A673 (cell line): ENCODE measurements around the gene CTSZ.

Source experiments
- EZH2 ChIP-seq: fragments of 200-600 bp; sonication (generic); IDR thresholded peaks from 2 replicates; pipeline ENCODE4 v1.6.1; 2017; ENCODE audit warnings: borderline replicate concordance, low read depth, mild to moderate bottlenecking, mixed read lengths, antibody characterized with exemption, low read length; ENCODE audit not compliant: poor library complexity, severe bottlenecking
- TF ChIP-seq, protein P1 (sequence below): fragments of 300-800, 200-600 bp; sonication (generic); conservative IDR thresholded peaks from 2 replicates; pipeline ENCODE4 v1.5.1; 2017; ENCODE audit warnings: low read depth, mild to moderate bottlenecking, antibody characterized with exemption, low read length, moderate library complexity, mixed read lengths

DNA sequence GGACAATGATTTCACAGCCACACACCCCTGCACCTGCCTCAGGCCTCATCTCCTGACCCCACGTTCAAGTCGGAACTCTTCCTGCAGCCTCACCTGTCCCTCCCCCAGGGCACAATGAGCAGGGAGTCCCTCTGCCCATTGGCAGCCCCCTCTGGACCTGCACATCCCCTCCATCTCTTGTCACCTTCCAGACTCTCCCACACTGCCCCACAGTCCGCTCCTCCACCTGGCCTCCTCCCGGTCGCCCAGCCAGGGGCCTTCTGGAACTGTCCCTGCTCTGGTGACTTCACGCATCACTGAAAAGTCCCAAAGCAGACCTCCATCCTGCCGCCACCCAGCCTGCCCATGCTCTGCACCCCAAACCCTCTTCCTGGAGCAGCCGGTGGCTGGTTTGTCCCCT, 4.7 kb downstream of the CTSZ start:
- TF ChIP-seq, protein P1, sequence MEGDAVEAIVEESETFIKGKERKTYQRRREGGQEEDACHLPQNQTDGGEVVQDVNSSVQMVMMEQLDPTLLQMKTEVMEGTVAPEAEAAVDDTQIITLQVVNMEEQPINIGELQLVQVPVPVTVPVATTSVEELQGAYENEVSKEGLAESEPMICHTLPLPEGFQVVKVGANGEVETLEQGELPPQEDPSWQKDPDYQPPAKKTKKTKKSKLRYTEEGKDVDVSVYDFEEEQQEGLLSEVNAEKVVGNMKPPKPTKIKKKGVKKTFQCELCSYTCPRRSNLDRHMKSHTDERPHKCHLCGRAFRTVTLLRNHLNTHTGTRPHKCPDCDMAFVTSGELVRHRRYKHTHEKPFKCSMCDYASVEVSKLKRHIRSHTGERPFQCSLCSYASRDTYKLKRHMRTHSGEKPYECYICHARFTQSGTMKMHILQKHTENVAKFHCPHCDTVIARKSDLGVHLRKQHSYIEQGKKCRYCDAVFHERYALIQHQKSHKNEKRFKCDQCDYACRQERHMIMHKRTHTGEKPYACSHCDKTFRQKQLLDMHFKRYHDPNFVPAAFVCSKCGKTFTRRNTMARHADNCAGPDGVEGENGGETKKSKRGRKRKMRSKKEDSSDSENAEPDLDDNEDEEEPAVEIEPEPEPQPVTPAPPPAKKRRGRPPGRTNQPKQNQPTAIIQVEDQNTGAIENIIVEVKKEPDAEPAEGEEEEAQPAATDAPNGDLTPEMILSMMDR: no peak
- TF ChIP-seq EZH2: no peak
